GM12878 (cell line): ENCODE data around the gene NAA10. TPM values are rescaled to one million over a fixed set of nuclear protein-coding genes. Genes with fewer than 3 reads are reported as not detected.
A peak's percentile ranks its signal among the peaks of the same experiment; 100 is the strongest.

ENCODE experiments used
- CREB1 ChIP-seq: IDR thresholded peaks from 2 replicates; pipeline ENCODE4 v1.6.1; 2012; ENCODE audit warnings: low read depth, mild to moderate bottlenecking, inconsistent platforms
- FOXM1 ChIP-seq: IDR thresholded peaks from 2 replicates; pipeline ENCODE4 v1.6.1; 2012; ENCODE audit warnings: low read depth, mild to moderate bottlenecking, inconsistent platforms, low read length, moderate library complexity
- LARP7 ChIP-seq: fragments of 450-650 bp; IDR thresholded peaks from 2 replicates; pipeline ENCODE4 v1.6.1; 2017; ENCODE audit warnings: mild to moderate bottlenecking
- MEF2B ChIP-seq: fragments of 450-650 bp; IDR thresholded peaks from 2 replicates; pipeline ENCODE4 v1.6.1; 2018; ENCODE audit warnings: mild to moderate bottlenecking, moderate library complexity; ENCODE audit not compliant: partially characterized antibody, poor library complexity, severe bottlenecking
- MTA3 ChIP-seq: IDR thresholded peaks from 2 replicates; pipeline ENCODE4 v1.6.1; 2012; ENCODE audit warnings: low read length, inconsistent platforms, borderline replicate concordance
- NR2F1 ChIP-seq: fragments of 450-650 bp; conservative IDR thresholded peaks from 2 replicates; pipeline ENCODE4 v1.6.1; 2017; ENCODE audit warnings: mild to moderate bottlenecking
- PML ChIP-seq: IDR thresholded peaks from 2 replicates; pipeline ENCODE4 v1.6.1; 2012; ENCODE audit warnings: low read length, inconsistent platforms
- POLR2AphosphoS2 ChIP-seq: IDR thresholded peaks from 2 replicates; pipeline ENCODE4 v1.6.1; 2011; ENCODE audit warnings: low read depth, mild to moderate bottlenecking, low read length, improper control_type of control experiment, moderate library complexity
- RAD21 ChIP-seq: IDR thresholded peaks from 2 replicates; pipeline ENCODE4 v1.6.1; 2011; ENCODE audit warnings: mild to moderate bottlenecking, low read depth, low read length, moderate library complexity; ENCODE audit not compliant: insufficient read depth
- SMAD1 ChIP-seq: fragments of 450-650 bp; IDR thresholded peaks from 2 replicates; pipeline ENCODE4 v1.6.1; 2018; ENCODE audit warnings: mild to moderate bottlenecking, low read depth; ENCODE audit not compliant: partially characterized antibody
- polyA plus RNA-seq, 11 experiments: library from polyadenylated mRNA; depleted of rRNA in 4 of 11; unstranded in 6 of 11; stranded (reverse) in 5 of 11; fragments of >200 nt; fragmentation: Nextera tagmentation in 4 of 11; fragmentation: Illumina TruSeq in 1 of 11; extraction: Ambion mirVana in 4 of 11; extraction: Trizol in 1 of 11; gene quantifications; 1 replicate in 1 of 11; 2 replicates in 10 of 11; pipeline versions ENCODE4 v1.2.1 to v1.2.3, GENCODE V29; 2011 to 2016; ENCODE audit warnings: inconsistent platforms in 2 of 11, missing spikeins in 2 of 11, low read depth in 1 of 11
- total RNA-seq, 4 experiments: library from RNA; depleted of rRNA in 3 of 4; stranded (reverse); fragments of >200 nt in 3 of 4; fragmentation: Illumina TruSeq in 1 of 4; extraction: Trizol in 1 of 4; gene quantifications; 2 replicates each; pipeline versions ENCODE4 v1.2.1 to v1.2.3, GENCODE V29; 2013 to 2021
- TF ChIP-seq, protein P1 (sequence below): fragments of 450-650 bp; IDR thresholded peaks from 2 replicates; pipeline ENCODE4 v1.6.1; 2017; ENCODE audit warnings: mild to moderate bottlenecking, moderate library complexity
- TF ChIP-seq, protein P2 (sequence below): fragments of 450-650 bp; IDR thresholded peaks from 2 replicates; pipeline ENCODE4 v1.6.1; 2016; ENCODE audit warnings: mild to moderate bottlenecking, moderate library complexity, borderline replicate concordance
- TF ChIP-seq, protein P3 (sequence below): fragments of 450-650 bp; formaldehyde crosslinking; IDR thresholded peaks from 2 replicates; pipeline ENCODE4 v1.4.0; 2020; ENCODE audit warnings: mild to moderate bottlenecking, moderate library complexity
- TF ChIP-seq, protein P4 (sequence below): fragments of 450-650 bp; IDR thresholded peaks from 2 replicates; pipeline ENCODE4 v1.6.1; 2017; ENCODE audit warnings: borderline replicate concordance

NAA10 gene
- total and polyA plus RNA-seq, 10 of the 15 experiments (the other 5 are each of a cell fraction or from before 2014, with no cell fraction given): 7.9 to 212 (median 98.9) TPM

DNA sequence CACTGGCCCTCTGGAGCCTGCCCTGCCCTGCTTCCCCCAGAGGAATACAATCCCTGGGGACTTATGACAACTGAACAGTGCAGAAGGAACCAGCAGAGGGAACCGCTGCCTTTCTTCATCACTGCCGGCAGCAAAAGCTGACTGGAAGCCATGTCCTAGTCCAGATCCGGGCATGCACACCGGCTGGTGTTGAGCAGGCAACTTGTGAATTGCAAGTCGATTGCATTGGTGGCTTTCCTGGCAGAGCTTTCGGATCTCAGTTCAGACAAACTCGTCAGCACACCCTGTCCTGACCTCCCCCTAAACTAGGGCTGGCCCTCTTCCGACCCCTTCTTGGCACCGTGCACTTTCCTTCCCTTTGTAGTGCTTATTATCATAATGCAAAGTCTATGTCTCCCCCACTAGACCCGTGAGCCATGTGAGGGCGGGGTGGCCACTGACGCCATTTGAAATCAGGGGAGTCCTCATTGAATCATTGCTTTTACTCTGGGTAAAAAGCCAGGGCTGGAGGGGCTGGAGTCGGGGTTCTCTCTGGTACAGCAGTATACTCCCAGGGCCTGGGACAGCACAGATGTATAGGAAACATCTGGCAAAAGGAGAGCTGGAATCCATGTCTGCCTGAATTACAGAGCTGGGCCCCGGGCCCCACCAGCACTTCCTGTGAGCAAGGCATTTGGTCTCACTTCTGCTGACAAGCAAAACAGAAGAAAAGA, 10.5 kb downstream of the NAA10 start (continued):
- TF ChIP-seq POLR2AphosphoS2 (no peak), FOXM1 (no peak), MEF2B (peak; percentile 98), NR2F1 (0 out of 2 replicates have a peak, but pooled peaks have one; percentile 24), PML (no peak), RAD21 (peak; percentile 39; the same call in 1 of the 2 replicates), LARP7 (no peak), SMAD1 (no peak), MTA3 (no peak), CREB1 (no peak)
- TF ChIP-seq, protein P1, sequence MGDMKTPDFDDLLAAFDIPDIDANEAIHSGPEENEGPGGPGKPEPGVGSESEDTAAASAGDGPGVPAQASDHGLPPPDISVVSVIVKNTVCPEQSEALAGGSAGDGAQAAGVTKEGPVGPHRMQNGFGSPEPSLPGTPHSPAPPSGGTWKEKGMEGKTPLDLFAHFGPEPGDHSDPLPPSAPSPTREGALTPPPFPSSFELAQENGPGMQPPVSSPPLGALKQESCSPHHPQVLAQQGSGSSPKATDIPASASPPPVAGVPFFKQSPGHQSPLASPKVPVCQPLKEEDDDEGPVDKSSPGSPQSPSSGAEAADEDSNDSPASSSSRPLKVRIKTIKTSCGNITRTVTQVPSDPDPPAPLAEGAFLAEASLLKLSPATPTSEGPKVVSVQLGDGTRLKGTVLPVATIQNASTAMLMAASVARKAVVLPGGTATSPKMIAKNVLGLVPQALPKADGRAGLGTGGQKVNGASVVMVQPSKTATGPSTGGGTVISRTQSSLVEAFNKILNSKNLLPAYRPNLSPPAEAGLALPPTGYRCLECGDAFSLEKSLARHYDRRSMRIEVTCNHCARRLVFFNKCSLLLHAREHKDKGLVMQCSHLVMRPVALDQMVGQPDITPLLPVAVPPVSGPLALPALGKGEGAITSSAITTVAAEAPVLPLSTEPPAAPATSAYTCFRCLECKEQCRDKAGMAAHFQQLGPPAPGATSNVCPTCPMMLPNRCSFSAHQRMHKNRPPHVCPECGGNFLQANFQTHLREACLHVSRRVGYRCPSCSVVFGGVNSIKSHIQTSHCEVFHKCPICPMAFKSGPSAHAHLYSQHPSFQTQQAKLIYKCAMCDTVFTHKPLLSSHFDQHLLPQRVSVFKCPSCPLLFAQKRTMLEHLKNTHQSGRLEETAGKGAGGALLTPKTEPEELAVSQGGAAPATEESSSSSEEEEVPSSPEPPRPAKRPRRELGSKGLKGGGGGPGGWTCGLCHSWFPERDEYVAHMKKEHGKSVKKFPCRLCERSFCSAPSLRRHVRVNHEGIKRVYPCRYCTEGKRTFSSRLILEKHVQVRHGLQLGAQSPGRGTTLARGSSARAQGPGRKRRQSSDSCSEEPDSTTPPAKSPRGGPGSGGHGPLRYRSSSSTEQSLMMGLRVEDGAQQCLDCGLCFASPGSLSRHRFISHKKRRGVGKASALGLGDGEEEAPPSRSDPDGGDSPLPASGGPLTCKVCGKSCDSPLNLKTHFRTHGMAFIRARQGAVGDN: 0 out of 2 replicates have a peak, but pooled peaks have one; percentile 15
- TF ChIP-seq, protein P2, sequence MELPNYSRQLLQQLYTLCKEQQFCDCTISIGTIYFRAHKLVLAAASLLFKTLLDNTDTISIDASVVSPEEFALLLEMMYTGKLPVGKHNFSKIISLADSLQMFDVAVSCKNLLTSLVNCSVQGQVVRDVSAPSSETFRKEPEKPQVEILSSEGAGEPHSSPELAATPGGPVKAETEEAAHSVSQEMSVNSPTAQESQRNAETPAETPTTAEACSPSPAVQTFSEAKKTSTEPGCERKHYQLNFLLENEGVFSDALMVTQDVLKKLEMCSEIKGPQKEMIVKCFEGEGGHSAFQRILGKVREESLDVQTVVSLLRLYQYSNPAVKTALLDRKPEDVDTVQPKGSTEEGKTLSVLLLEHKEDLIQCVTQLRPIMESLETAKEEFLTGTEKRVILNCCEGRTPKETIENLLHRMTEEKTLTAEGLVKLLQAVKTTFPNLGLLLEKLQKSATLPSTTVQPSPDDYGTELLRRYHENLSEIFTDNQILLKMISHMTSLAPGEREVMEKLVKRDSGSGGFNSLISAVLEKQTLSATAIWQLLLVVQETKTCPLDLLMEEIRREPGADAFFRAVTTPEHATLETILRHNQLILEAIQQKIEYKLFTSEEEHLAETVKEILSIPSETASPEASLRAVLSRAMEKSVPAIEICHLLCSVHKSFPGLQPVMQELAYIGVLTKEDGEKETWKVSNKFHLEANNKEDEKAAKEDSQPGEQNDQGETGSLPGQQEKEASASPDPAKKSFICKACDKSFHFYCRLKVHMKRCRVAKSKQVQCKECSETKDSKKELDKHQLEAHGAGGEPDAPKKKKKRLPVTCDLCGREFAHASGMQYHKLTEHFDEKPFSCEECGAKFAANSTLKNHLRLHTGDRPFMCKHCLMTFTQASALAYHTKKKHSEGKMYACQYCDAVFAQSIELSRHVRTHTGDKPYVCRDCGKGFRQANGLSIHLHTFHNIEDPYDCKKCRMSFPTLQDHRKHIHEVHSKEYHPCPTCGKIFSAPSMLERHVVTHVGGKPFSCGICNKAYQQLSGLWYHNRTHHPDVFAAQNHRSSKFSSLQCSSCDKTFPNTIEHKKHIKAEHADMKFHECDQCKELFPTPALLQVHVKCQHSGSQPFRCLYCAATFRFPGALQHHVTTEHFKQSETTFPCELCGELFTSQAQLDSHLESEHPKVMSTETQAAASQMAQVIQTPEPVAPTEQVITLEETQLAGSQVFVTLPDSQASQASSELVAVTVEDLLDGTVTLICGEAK: no peak
- TF ChIP-seq, protein P3, sequence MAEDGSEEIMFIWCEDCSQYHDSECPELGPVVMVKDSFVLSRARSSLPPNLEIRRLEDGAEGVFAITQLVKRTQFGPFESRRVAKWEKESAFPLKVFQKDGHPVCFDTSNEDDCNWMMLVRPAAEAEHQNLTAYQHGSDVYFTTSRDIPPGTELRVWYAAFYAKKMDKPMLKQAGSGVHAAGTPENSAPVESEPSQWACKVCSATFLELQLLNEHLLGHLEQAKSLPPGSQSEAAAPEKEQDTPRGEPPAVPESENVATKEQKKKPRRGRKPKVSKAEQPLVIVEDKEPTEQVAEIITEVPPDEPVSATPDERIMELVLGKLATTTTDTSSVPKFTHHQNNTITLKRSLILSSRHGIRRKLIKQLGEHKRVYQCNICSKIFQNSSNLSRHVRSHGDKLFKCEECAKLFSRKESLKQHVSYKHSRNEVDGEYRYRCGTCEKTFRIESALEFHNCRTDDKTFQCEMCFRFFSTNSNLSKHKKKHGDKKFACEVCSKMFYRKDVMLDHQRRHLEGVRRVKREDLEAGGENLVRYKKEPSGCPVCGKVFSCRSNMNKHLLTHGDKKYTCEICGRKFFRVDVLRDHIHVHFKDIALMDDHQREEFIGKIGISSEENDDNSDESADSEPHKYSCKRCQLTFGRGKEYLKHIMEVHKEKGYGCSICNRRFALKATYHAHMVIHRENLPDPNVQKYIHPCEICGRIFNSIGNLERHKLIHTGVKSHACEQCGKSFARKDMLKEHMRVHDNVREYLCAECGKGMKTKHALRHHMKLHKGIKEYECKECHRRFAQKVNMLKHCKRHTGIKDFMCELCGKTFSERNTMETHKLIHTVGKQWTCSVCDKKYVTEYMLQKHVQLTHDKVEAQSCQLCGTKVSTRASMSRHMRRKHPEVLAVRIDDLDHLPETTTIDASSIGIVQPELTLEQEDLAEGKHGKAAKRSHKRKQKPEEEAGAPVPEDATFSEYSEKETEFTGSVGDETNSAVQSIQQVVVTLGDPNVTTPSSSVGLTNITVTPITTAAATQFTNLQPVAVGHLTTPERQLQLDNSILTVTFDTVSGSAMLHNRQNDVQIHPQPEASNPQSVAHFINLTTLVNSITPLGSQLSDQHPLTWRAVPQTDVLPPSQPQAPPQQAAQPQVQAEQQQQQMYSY (CRISPR knock-in tag): no peak
- TF ChIP-seq, protein P4, sequence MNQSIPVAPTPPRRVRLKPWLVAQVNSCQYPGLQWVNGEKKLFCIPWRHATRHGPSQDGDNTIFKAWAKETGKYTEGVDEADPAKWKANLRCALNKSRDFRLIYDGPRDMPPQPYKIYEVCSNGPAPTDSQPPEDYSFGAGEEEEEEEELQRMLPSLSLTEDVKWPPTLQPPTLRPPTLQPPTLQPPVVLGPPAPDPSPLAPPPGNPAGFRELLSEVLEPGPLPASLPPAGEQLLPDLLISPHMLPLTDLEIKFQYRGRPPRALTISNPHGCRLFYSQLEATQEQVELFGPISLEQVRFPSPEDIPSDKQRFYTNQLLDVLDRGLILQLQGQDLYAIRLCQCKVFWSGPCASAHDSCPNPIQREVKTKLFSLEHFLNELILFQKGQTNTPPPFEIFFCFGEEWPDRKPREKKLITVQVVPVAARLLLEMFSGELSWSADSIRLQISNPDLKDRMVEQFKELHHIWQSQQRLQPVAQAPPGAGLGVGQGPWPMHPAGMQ: no peak
